B cell (primary cell): ENCODE results near the gene TFB1M. TPM values are rescaled to one million over a fixed set of nuclear protein-coding genes. Genes with fewer than 3 reads are reported as not detected.

ENCODE experiments used
- ATAC-seq: fragments of 200-7000 bp; cut with Tn5 transposase; one replicate; pipeline ENCODE4 v1.10.0; 2021; ENCODE audit warnings: low read depth, mild to moderate bottlenecking, moderate number of reproducible peaks, moderate library complexity
- CTCF ChIA-PET: fragments of 350-600 bp; sonication (Branson Sonifier 250); formaldehyde crosslinking; loops from one replicate; lab custom pipeline; 2021; ENCODE audit warnings: antibody characterized with exemption, inconsistent platforms; lab: Charles Lee
- POLR2A ChIA-PET: fragments of 350-600 bp; sonication (Branson Sonifier 250); formaldehyde crosslinking; loops from one replicate; lab custom pipeline; 2021; ENCODE audit warnings: antibody characterized with exemption; lab: Charles Lee
- DNase-seq: peaks from one replicate; pipeline ENCODE4 v3.0.0; 2013
- H2AFZ ChIP-seq: 2 replicates; pipeline ENCODE4 v1.6.1; 2012; ENCODE audit warnings: mild to moderate bottlenecking, low read depth, low read length; ENCODE audit not compliant: insufficient read depth, poor library complexity, severe bottlenecking
- H3K27ac ChIP-seq, 2 donors: 1 replicate in 1 of 2; 2 replicates in 1 of 2; pipeline ENCODE4 v1.5.1; 2012 to 2013; ENCODE audit warnings: low read length in 2 of 2, mild to moderate bottlenecking in 2 of 2, moderate library complexity in 1 of 2
- H3K27me3 ChIP-seq, 4 experiments: fragments of 200-600 bp in 1 of 4; sonication (generic) in 1 of 4; replicated peaks in 1 of 4; 1 replicate in 2 of 4; 2 replicates in 2 of 4; pipeline versions ENCODE4 v1.6.1 to v1.7.0; 2013 to 2016; ENCODE audit warnings: low read length in 3 of 4, mild to moderate bottlenecking in 2 of 4, mixed read lengths in 1 of 4, moderate library complexity in 1 of 4; ENCODE audit not compliant: insufficient read depth in 4 of 4, control insufficient read depth in 3 of 4; ENCODE audit errors: control extremely low read depth in 1 of 4
- H3K36me3 ChIP-seq, 2 experiments: replicated peaks in 1 of 2; 1 replicate in 1 of 2; 2 replicates in 1 of 2; pipeline versions ENCODE4 v1.6.1 to v1.7.1; 2013; ENCODE audit warnings: low read length in 1 of 2; ENCODE audit not compliant: insufficient read depth in 2 of 2, control insufficient read depth in 1 of 2; ENCODE audit errors: control extremely low read depth in 1 of 2, extremely low read depth in 1 of 2
- H3K4me1 ChIP-seq, 2 donors: fragments of 200-600 bp in 1 of 2; sonication (generic) in 1 of 2; 1 replicate in 1 of 2; 2 replicates in 1 of 2; pipeline versions ENCODE4 v1.5.1 to v1.6.1; 2013 to 2017; ENCODE audit warnings: low read length in 2 of 2; ENCODE audit not compliant: control insufficient read depth in 2 of 2, insufficient read depth in 2 of 2
- H3K4me2 ChIP-seq: replicated peaks from 2 replicates; pipeline ENCODE3; 2012; ENCODE audit warnings: mild to moderate bottlenecking, low read depth, low read length; ENCODE audit not compliant: poor library complexity, severe bottlenecking
- H3K4me3 ChIP-seq, 5 experiments: fragments of 200-600 bp in 1 of 5; sonication (generic) in 1 of 5; 1 replicate in 3 of 5; 2 replicates in 2 of 5; pipeline versions ENCODE4 v1.5.1 to v1.7.0; 2011 to 2016; ENCODE audit warnings: low read length in 4 of 5, mild to moderate bottlenecking in 4 of 5, low read depth in 2 of 5, control low read depth in 1 of 5, moderate library complexity in 1 of 5; ENCODE audit not compliant: insufficient read depth in 1 of 5; ENCODE audit errors: control extremely low read depth in 1 of 5, extremely low read depth in 1 of 5
- H3K79me2 ChIP-seq: fragments of 200-600 bp; sonication (generic); one replicate; pipeline ENCODE4 v1.6.0; 2016; ENCODE audit warnings: low read length; ENCODE audit not compliant: control insufficient read depth, insufficient read depth
- H3K9ac ChIP-seq: fragments of 200-600 bp; sonication (generic); 2 replicates; pipeline ENCODE4 v1.6.1; 2017; ENCODE audit warnings: mild to moderate bottlenecking, low read length, moderate library complexity
- H3K9me3 ChIP-seq, 3 donors: one replicate each; pipeline versions ENCODE4 v1.6.1 to v1.7.1; 2013; ENCODE audit warnings: low read length in 2 of 3; ENCODE audit not compliant: control insufficient read depth in 2 of 3, insufficient read depth in 1 of 3; ENCODE audit errors: control extremely low read depth in 1 of 3
- H4K20me1 ChIP-seq: 2 replicates; pipeline ENCODE4 v1.6.0; 2012; ENCODE audit warnings: mild to moderate bottlenecking, low read length; ENCODE audit not compliant: insufficient read depth, control insufficient read depth, poor library complexity, severe bottlenecking
- H3K27ac Mint-ChIP-seq: one replicate; pipeline ENCODE4 v1.8.0; 2021; ENCODE audit warnings: mixed read lengths
- H3K27me3 Mint-ChIP-seq: one replicate; pipeline ENCODE4 v1.8.0; 2021; ENCODE audit warnings: mixed read lengths
- H3K4me1 Mint-ChIP-seq: one replicate; pipeline ENCODE4 v1.8.0; 2021; ENCODE audit warnings: mixed read lengths
- H3K4me3 Mint-ChIP-seq: one replicate; pipeline ENCODE4 v1.8.0; 2021; ENCODE audit warnings: mixed read lengths
- H3K9me3 Mint-ChIP-seq: one replicate; pipeline ENCODE4 v1.8.0; 2022; ENCODE audit warnings: mixed read lengths; ENCODE audit not compliant: insufficient read depth
- EZH2 ChIP-seq: IDR thresholded peaks from 2 replicates; pipeline ENCODE4 v1.6.1; 2012; ENCODE audit warnings: borderline replicate concordance, low read depth, mild to moderate bottlenecking, moderate library complexity, low read length; ENCODE audit not compliant: insufficient read depth, poor library complexity, severe bottlenecking
- WGBS: methylation state at CpG from one replicate; pipeline ENCODE4 v1.1.5; 2013; ENCODE audit warnings: missing lambda C conversion rate; ENCODE audit not compliant: insufficient coverage; 5-methylcytosine and 5-hydroxymethylcytosine counted together
- intact Hi-C: fragments of 100-400 bp; cut with micrococcal nuclease; formaldehyde crosslinking; loops from one replicate; pipeline ENCODE4 v1.10.0; 2022
- polyA plus RNA-seq: library from polyadenylated mRNA; depleted of rRNA; stranded (reverse); fragments of >200 nt; gene quantifications from 2 replicates; pipeline ENCODE4 v1.2.3, GENCODE V29; 2012
- total RNA-seq, 2 donors: library from RNA; stranded (reverse); fragments of 120-200 nt in 1 of 2; gene quantifications; 1 replicate in 1 of 2; 2 replicates in 1 of 2; pipeline versions ENCODE4 v1.2.3 to v1.2.4, GENCODE V29; 2013 to 2022
- TF ChIP-seq, protein P1 (sequence below): fragments of 200-600 bp; IDR thresholded peaks from one replicate; pipeline ENCODE4 v1.8.0; 2022; ENCODE audit warnings: antibody characterized with exemption, mild to moderate bottlenecking

The TFB1M gene
- total and polyA plus RNA-seq, 2 donors (not counting 1 experiment from before 2014, with no cell fraction given) = 18.6 to 49.9 TPM

DNA sequence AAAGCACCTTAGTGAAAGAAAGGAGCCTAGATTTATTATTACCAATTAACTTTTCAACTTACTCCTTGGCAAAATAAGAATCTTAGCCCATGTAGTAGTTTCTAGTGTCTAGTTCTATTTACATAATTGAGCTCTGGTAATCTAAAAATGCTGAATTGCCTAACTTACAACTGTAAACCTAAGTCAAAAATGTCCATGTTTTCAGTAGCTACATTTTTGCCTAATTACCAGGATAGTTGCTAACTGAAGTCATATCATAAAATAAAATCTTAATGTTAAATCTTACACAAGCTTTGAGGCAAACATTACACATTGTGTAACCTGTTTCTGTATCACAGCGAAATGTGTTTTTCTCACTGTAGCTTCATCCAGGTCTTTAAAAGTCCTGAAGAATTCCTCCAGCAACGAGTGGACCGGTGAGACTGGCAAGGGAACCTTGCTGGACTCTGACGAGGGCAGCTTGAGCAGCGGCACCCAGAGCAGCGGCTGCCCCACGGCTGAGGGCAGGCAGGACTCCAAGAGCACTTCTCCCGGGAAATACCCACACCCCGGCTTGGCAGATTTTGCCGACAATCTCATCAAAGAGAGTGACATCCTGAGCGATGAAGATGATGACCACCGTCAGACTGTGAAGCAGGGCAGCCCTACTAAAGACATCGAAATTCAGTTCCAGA lies 58.0 kb downstream of the TFB1M start:
- H3K9me3 Mint-ChIP-seq = no peaks in the 10 kb centered on the region
- no peaks in the 10 kb centered on the region for H3K79me2 ChIP-seq
- TF ChIP-seq EZH2 = no peak
- TF ChIP-seq, protein P1, sequence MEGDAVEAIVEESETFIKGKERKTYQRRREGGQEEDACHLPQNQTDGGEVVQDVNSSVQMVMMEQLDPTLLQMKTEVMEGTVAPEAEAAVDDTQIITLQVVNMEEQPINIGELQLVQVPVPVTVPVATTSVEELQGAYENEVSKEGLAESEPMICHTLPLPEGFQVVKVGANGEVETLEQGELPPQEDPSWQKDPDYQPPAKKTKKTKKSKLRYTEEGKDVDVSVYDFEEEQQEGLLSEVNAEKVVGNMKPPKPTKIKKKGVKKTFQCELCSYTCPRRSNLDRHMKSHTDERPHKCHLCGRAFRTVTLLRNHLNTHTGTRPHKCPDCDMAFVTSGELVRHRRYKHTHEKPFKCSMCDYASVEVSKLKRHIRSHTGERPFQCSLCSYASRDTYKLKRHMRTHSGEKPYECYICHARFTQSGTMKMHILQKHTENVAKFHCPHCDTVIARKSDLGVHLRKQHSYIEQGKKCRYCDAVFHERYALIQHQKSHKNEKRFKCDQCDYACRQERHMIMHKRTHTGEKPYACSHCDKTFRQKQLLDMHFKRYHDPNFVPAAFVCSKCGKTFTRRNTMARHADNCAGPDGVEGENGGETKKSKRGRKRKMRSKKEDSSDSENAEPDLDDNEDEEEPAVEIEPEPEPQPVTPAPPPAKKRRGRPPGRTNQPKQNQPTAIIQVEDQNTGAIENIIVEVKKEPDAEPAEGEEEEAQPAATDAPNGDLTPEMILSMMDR = no peak
- H3K27me3 Mint-ChIP-seq = no peaks in the 10 kb centered on the region
- no peak overlapping the region for H3K4me3 Mint-ChIP-seq
- H2AFZ ChIP-seq = no peak overlapping the region
- no peak overlapping the region for H3K27ac Mint-ChIP-seq
- H3K4me3 ChIP-seq = no peak overlapping the region
- H3K9me3 ChIP-seq = no peaks in the 10 kb centered on the region
- H3K4me2 ChIP-seq = no peak overlapping the region
- no peaks in the 10 kb centered on the region for H3K27me3 ChIP-seq
- no peaks in the 10 kb centered on the region for H3K4me1 ChIP-seq
- no peak for ATAC-seq
- H3K9ac ChIP-seq = no peak overlapping the region
- intact Hi-C loops = no loop called here
- no peaks in the 10 kb centered on the region for H4K20me1 ChIP-seq
- H3K4me1 Mint-ChIP-seq = no peaks in the 10 kb centered on the region
- no peak overlapping the region for H3K27ac ChIP-seq
- ChIA-PET CTCF (interaction anchor here (1.1 kb wide), 1 partner anchor 8 kb away, joined by 3 read pairs; no protein-coding TSS in a partner anchor), POLR2A (interaction anchor here (0.7 kb wide), 1 partner anchor 345 kb away, joined by 3 read pairs; no protein-coding TSS in a partner anchor)
- 98% methylated on average over 13 of the region's 13 CpGs for WGBS
- H3K36me3 ChIP-seq = peaks cover 6 to 70% of the 10 kb centered on the region in 2 experiments
- no peak for DNase-seq

DNA sequence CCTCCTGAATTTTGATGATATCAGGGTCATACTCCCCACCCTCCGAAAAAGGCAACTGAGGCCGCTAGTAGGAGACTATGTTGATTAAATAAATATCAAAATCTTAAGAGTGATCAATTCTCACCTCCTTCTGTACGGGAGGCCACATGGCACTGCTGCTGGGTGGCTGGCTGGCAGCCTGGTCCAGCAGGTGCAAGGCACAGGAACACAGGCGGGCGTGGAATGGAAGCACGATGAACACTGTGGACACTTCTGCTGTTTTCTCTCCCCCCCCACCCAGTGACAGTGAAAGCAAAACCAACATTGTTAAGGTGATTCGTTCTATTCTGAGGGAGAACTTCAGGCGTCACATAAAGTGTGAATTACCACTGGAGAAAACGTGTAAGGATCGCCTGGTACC lies 60.1 kb downstream of the TFB1M start:
- Histone ChIP-seq H4K20me1 (no peaks in the 10 kb centered on the region), H3K9ac (no peak overlapping the region), H3K27ac (no peak overlapping the region), H3K4me3 (no peak overlapping the region), H3K4me2 (no peak overlapping the region), H2AFZ (no peak overlapping the region), H3K36me3 (peaks cover 0 to 58% of the 10 kb centered on the region in 2 experiments), H3K4me1 (no peaks in the 10 kb centered on the region), H3K27me3 (no peaks in the 10 kb centered on the region), H3K79me2 (no peaks in the 10 kb centered on the region), H3K9me3 (no peaks in the 10 kb centered on the region)
- H3K27ac Mint-ChIP-seq = no peak overlapping the region
- ATAC-seq (no peak), DNase-seq (no peak)
- intact Hi-C loops = no loop called here
- H3K9me3 Mint-ChIP-seq = no peaks in the 10 kb centered on the region
- WGBS = 100% methylated on average over 6 of the region's 10 CpGs
- no peaks in the 10 kb centered on the region for H3K27me3 Mint-ChIP-seq
- ChIA-PET POLR2A (no interaction called here), CTCF (no interaction called here)
- no peak overlapping the region for H3K4me3 Mint-ChIP-seq
- TF ChIP-seq, protein P1 = no peak
- no peak for TF ChIP-seq EZH2
- H3K4me1 Mint-ChIP-seq = no peaks in the 10 kb centered on the region
